HG03378 (cell line): Measurements from ENCODE around the gene POC5.
"Not testable (repeated sequence)": the region's sequence is repeated elsewhere in the genome, so short reads cannot be mapped to it uniquely, and the experiment has no call there.

Experiments used
- ATAC-seq: cut with Tn5 transposase; IDR thresholded peaks from one replicate; pipeline ENCODE4 v1.9.1; 2021; ENCODE audit warnings: mild to moderate bottlenecking, moderate library complexity; ENCODE audit not compliant: unreplicated experiment

Gene POC5

GRCh38 chr5:75717082-75717922, at the start of gene POC5:
POC5 (minus strand) TSS chr5:75717437; CDS start chr5:75712937, 4,500 bp downstream.
- peak; percentile 95 for ATAC-seq

DNA sequence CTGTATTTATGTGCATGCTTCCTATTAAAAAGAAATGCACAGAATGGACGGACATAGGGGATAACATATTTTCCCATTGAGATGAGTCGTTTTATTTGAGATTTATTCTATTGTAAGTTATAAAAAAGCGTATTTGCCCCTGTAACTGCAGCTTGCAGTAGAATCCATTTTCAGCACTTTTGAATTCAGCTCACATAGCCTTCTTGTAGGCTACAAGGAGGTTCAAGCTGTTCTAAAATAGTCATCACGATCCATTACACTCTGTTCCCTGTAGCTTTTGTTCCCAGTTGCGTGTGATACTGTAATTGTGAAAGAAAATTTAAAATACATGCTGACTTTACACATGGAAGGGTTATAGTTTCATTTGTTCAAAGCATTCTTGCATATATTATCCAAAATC, 40.9 kb upstream of the POC5 start:
- no peak for ATAC-seq

DNA sequence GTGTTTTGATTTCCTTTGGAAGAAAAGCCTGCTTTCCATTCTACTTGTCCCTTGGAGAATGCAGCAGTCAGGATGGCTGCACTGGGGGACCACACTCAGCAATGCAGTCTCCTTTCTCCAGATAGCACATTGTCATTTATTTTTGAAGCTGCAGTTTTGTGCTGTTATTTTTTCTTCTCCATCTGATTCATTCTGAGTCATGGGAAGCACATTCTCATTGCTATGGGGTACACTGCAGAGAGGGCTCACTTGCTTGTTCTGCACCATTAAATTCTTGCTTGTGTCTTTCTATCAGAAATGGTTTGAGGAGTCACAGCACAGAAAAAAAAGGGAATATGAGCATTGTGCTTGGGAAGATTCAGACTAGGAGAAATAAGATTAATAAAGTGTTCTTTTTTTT, 39.7 kb upstream of the POC5 start:
- no peak for ATAC-seq

DNA sequence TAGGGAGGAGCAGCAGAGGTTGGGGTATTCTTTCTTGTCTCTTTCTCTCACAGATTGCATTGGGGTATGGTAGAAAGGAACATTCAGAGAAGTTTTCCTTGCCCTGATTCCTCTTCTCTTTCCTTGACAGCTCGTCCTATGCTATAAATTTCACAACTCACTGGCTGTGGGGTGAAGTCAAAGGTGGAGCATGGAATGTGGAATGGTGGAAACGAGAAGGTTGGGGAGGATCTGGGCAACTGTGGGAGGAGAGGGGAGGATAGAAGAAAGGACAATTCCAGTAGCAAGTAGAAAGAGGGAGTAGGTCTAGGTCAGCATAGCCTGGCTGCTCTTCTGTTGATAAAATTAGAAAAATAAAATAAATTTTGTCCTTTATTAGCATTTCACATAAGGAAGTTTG, 39.0 kb upstream of the POC5 start:
- ATAC-seq = no peak

DNA sequence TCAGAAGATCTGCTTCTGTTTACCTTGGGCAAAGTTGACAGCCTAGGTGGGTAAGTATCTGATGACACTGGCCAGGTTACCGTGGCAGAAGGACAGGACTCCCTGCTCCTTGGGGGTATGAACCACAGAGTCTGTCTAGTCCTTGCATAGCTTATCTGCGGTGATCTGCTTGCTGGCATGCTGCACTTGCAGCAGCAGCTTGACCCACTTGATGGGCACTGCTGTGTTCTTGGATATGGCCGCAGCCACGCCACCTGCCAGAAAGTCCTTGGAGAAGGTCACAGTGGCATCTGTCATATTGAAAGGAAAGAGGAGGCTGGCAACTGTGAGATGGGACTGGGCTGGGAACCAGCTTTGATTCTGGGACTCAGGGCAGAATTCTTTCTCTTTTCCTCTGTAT, 35.9 kb upstream of the POC5 start:
- ATAC-seq = no peak

- ATAC-seq = no peak
Measured at GRCh38 chr5:75744355-75744754, 27.1 kb upstream of the POC5 start.

- no peak for ATAC-seq
Measured at GRCh38 chr5:75736273-75736672, 19.0 kb upstream of the POC5 start.

DNA sequence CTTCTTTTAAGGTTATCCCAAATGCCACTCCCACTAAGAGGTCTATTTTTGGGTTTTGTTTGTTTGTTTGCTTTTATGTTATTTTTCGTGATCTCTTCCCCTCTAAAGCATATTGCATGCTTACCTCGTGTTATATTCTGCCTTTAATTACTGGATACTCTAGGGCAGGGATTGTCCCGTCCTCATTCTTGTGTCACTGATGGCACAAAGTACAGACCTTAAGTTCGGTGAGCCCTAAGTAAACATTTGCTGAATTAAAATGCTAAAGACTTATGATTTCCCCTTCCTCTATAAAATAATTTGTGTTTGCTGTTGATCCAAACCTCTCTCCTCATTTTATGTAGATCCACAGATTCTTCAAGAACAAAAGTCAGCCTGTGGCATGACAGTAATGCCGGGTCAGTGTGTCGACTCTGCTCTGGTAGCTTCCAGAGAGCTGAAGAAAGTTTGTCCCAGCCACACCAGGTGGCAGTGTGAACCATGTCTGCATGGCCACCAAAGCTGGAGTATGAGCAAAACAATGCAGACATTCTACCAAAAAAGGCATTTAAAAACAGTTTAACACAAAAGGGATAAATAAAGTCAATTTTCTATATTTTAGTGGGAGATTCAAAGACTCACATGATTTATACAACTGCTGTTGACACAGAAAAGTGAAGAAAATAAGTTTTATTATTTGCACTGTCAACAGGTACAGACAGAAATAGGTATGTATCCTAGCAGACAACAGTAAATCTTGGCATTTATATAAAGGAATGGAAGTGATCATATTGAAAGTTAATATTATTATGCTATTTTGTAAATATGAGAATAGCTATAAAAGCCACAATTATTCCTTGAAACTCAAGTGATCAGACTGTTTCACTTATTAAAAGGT, 17.9 kb upstream of the POC5 start:
- ATAC-seq = no peak

DNA sequence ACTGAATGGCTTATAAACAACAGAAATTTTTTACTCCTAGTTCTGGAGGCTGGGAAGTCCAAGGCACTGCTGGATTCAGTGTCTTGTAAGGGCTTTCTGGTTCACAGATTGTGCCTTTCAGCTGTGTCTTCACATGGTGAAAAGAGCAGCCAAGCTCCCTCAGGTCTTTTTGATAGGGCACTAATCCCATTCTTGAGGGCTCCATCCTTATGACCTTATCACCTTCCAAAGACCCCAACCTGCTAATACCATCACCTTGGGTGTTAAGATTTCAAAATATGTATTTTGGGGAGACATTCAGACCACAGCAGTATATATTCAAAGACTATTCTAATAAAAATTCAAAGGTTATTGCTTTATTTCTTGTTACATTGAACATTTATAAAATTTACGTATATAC, 16.5 kb upstream of the POC5 start:
- no peak for ATAC-seq

DNA sequence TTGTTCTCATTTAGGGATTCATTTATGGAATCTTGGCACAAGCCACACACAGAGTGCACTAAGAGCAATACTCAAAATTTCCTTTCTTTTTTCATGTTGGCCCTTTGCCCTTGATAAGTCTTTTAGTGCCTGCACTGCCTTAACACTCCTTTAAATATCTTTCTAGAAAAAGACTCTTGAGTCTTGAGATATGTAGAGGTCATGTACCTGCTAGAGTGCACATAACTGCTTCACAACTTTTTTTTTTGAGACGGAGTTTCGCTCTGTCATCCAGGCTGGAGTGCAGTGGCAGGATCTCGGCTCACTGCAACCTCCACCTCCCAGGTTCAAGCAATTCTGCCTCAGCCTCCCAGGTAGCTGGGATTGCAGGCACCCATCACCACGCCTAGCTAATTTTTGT, 14.3 kb upstream of the POC5 start:
- ATAC-seq = not testable (repeated sequence)

- no peak for ATAC-seq
Measured at GRCh38 chr5:75729321-75729720, 12.1 kb upstream of the POC5 start.

DNA sequence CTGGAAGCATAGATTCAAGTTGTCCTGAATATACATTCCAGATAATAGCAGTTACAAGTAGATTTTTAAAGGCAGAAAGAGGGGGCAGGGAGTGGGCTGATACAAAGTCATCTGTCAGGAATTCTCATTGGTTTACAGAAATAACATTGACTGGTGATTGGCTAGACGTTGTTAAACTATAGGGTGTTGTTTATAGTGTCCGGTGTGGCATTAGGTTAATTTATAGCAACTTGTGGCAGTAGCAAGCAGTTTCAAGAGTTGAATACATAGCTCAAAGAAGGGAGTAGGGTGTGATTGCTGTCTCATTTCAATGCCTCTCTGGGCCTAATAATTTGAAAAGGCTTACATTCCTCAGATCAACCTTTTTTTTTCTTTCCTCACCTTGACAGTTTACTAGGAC, 10.7 kb upstream of the POC5 start:
- ATAC-seq = no peak

DNA sequence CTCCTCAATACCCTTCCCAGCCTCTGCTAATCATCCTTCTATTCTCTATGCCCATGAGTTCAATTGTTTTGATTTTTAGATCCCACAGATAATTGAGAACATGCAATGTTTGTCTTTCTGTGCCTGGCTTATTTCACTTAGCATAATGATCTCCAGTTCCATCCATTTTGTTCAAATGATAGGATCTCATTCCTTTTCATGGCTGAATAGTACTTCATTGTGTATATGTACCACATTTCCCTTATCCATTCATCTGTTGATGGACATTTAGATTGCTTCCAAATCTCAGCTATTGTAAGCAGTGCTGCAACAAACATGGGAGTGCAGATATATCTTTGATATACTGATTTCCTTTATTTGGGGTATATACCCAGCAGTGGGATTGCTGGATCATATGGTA, 9.0 kb upstream of the POC5 start:
- not testable (repeated sequence) for ATAC-seq

DNA sequence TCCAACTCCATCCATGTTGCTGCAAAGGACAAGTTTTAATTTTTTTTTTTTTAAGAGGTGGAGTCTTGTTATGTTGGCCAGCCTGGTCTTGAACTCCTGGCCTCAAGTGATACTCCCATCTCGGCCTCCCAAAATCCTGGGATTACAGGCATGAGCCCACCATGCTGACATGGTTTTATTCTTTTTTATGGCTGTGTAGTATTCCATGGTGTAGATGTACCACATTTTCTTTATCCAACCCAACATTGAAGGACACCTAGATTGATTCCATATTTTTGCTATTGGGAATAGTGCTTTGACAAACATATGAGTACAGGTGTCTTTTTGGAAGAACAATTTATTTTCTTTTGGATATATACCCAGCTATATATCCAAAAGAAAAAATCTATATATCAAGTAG, 6.1 kb upstream of the POC5 start:
- ATAC-seq = no peak

DNA sequence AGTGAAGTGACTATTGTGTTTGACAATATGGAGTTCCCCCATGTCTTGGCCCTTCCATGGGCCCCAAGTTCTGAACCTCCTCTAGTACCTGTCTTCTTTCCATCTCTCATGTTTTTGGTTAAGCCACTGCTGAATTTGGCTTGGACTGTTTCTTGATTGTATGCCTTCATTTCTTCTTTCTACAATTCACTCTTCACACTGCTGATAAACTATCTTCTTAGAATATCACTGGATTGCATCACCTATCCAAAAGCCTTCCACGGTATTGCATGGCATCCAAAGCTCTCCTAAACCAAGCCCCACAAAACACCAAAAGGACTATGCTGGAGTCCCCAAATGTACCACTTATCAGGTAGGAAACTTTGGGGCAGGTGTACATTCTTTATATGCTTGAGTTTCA, 4.3 kb upstream of the POC5 start:
- ATAC-seq = no peak

DNA sequence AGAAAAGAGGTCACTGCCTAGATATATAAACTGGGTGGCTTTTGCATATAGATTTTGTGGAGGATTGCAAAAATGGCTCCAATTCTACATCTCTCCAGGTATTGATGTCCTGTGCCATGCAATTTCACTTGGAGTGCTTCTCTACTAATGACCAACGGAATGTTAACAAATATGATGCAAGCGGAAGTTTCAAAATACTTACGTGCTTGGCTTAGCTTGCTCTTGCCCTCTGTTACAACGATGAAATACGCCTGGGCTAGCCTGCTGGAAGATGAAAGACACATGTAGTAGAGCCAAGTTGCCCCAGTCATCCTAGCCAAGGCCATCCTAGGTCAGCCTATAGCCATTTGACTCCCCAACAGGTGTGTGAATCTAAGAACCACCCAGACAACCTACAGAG, 3.6 kb upstream of the POC5 start:
- no peak for ATAC-seq

DNA sequence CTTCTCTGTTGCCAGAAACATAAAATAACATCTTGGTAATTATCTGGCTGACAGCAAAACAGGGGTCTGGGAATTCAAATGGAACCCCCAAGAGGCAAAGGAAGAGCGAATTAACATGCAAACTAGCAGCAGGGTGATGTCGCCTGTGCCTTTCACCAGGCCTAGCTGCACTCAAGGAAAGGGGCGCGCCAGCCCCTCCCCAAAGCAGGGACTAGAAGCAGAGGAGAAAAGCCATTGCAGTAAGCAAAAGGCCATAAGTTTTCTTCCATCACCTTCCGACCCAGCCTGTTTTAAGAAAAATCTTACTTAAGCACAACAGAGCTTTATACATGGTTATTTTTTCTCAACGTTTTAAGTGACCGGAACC, 539 bp downstream of the POC5 start:
- peak; percentile 4 for ATAC-seq

DNA sequence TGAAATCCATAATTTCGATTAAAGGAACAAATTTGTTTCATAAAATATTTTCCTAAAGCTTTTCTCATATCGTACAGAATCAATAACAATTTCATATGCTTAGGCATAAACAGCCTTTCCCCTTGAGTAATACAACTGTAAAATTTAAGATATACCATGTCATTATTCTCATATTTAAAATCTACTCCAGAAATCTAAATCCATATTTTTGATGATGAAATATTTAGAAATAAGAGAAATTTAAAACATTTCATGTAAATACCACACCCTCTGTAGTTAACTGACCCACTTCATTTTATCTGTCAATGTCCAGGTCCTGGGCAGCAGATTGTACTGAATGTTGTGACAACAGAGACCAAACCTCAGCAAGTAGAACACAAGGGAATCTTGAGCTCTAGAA, 5.1 kb downstream of the POC5 start:
- no peak for ATAC-seq

DNA sequence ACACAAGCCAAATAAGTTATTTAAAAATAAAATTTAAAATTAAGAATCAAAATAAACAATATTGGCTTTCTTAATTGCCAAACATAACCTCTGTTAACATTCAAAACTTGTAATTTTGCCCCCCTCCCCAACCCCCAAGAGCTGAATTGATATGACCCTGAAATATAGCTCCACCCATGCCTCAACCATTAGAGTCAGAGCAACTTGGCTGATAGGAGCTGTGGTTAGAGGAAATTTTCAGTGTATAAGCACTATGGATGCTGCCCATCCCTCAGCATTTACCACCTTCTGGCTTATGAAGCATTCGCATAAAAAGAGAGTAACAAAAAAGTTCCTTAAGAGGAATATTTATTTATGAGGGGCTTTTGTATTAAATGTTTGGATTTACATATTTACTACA, 6.1 kb downstream of the POC5 start:
- no peak for ATAC-seq

DNA sequence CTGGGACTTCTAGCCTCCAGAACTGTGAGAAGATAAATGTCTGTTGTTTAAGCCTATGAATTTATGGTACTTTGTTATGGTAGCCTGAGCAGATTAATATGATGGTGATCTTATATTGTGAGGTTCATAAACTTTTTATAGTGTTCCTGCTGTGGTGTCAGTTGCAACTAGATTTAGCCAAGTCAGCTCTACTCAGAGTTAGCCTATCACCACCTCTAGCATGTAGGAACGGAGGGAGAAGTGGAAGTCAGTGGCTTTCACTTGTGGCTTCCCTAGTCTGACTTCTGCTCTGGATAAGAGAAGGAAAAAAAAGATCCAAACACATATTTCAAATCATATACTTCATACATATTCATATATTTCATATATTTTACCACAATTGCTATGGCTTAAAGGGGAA, 6.6 kb downstream of the POC5 start:
- ATAC-seq = no peak

GRCh38 chr5:75707911-75708509, 9.2 kb downstream of the POC5 start:
- no peak for ATAC-seq

GRCh38 chr5:75706775-75707174, 10.5 kb downstream of the POC5 start:
- no peak for ATAC-seq
